Upper lobe of right lung (tissue), 1 donor: ENCODE data around the gene CYB5R3. TPM values are rescaled to one million over a fixed set of nuclear protein-coding genes. Genes with fewer than 3 reads are reported as not detected.

ENCODE experiments used
- ATAC-seq: fragments of 200-7000 bp; cut with Tn5 transposase; one replicate; pipeline ENCODE4 v1.9.1; 2020; ENCODE audit warnings: mild to moderate bottlenecking, moderate library complexity
- DNase-seq: peaks from one replicate; pipeline ENCODE4 v3.0.0-alpha.2; 2020
- H3K27ac ChIP-seq: fragments of 200-600 bp; one replicate; pipeline ENCODE4 v1.8.0; 2022
- H3K27me3 ChIP-seq: fragments of 200-600 bp; one replicate; pipeline ENCODE4 v1.8.0; 2022; ENCODE audit warnings: mild to moderate bottlenecking
- H3K36me3 ChIP-seq: fragments of 200-600 bp; one replicate; pipeline ENCODE4 v1.8.0; 2022
- H3K4me1 ChIP-seq: fragments of 200-600 bp; one replicate; pipeline ENCODE4 v1.8.0; 2022
- H3K4me3 ChIP-seq: fragments of 200-600 bp; one replicate; pipeline ENCODE4 v1.8.0; 2022; ENCODE audit warnings: mild to moderate bottlenecking
- H3K9me3 ChIP-seq: fragments of 200-600 bp; one replicate; pipeline ENCODE4 v1.8.0; 2022
- CTCF ChIP-seq: fragments of 200-600 bp; IDR thresholded peaks from one replicate; pipeline ENCODE4 v1.8.0; 2022; ENCODE audit warnings: antibody characterized with exemption
- intact Hi-C: fragments of 100-400 bp; cut with DNase I; formaldehyde crosslinking; loops from one replicate; pipeline ENCODE4 v1.11.0; 2022
- total RNA-seq: library from RNA; stranded (reverse); fragmentation: NEBNext Ultra II Directional; extraction: Animal tissue kit (Norgen Biotek cat#: 25700); gene quantifications from one replicate; pipeline ENCODE4 v1.2.1, GENCODE V29; 2021
- donor health status: DM: no; HTN: yes; CAD: no; lungs with severe emphysema.

The CYB5R3 gene
- total RNA-seq, 1 donor from 2014 or later = 251 TPM

- DNase-seq (no peak), ATAC-seq (no peak)
- no peak overlapping the region for H3K27ac ChIP-seq
Measured at GRCh38 chr22:42693763-42694683, 44.8 kb upstream of the CYB5R3 start.

GRCh38 chr22:42693055-42693762 is 44.0 kb upstream of the CYB5R3 start:
- no peaks in the 10 kb centered on the region for H3K9me3 ChIP-seq
- H3K27ac ChIP-seq = no peak overlapping the region
- ATAC-seq (no peak), DNase-seq (no peak)
- H3K4me1 ChIP-seq = peaks cover 21% of the 10 kb centered on the region
- intact Hi-C loops = no loop called here
- H3K36me3 ChIP-seq = peaks cover 20% of the 10 kb centered on the region
- no peaks in the 10 kb centered on the region for H3K27me3 ChIP-seq
- no peak for TF ChIP-seq CTCF
- no peak overlapping the region for H3K4me3 ChIP-seq

More at GRCh38 chr22:42693763-42694683, 44.8 kb upstream of the CYB5R3 start:
- Histone ChIP-seq H3K9me3 (no peaks in the 10 kb centered on the region), H3K4me1 (peaks cover 18% of the 10 kb centered on the region), H3K36me3 (peaks cover 20% of the 10 kb centered on the region), H3K4me3 (no peak overlapping the region), H3K27me3 (no peaks in the 10 kb centered on the region)
- no peak for TF ChIP-seq CTCF
- intact Hi-C loops = no loop called here

GRCh38 chr22:42692239-42693054 is 43.3 kb upstream of the CYB5R3 start:
- peaks cover 20% of the 10 kb centered on the region for H3K36me3 ChIP-seq
- no peak overlapping the region for H3K4me3 ChIP-seq
- no peaks in the 10 kb centered on the region for H3K27me3 ChIP-seq
- H3K27ac ChIP-seq = no peak overlapping the region
- intact Hi-C loops = no loop called here
- H3K4me1 ChIP-seq = peaks cover 21% of the 10 kb centered on the region
- no peak for DNase-seq
- no peak for TF ChIP-seq CTCF
- no peak for ATAC-seq
- H3K9me3 ChIP-seq = no peaks in the 10 kb centered on the region

GRCh38 chr22:42691440-42691839 is 42.2 kb upstream of the CYB5R3 start:
- Histone ChIP-seq H3K4me1 (peaks cover 28% of the 10 kb centered on the region), H3K36me3 (peaks cover 20% of the 10 kb centered on the region), H3K4me3 (no peak overlapping the region), H3K27ac (no peak overlapping the region), H3K9me3 (no peaks in the 10 kb centered on the region), H3K27me3 (no peaks in the 10 kb centered on the region)
- no peak for DNase-seq
- ATAC-seq = no peak
- TF ChIP-seq CTCF = no peak
- intact Hi-C loops = no loop called here
